Measurements from ENCODE around the gene FCGR3A.
"Not testable (repeated sequence)": the region's sequence is repeated elsewhere in the genome, so short reads cannot be mapped to it uniquely, and the experiment has no call there.

FCGR3A gene

DNA sequence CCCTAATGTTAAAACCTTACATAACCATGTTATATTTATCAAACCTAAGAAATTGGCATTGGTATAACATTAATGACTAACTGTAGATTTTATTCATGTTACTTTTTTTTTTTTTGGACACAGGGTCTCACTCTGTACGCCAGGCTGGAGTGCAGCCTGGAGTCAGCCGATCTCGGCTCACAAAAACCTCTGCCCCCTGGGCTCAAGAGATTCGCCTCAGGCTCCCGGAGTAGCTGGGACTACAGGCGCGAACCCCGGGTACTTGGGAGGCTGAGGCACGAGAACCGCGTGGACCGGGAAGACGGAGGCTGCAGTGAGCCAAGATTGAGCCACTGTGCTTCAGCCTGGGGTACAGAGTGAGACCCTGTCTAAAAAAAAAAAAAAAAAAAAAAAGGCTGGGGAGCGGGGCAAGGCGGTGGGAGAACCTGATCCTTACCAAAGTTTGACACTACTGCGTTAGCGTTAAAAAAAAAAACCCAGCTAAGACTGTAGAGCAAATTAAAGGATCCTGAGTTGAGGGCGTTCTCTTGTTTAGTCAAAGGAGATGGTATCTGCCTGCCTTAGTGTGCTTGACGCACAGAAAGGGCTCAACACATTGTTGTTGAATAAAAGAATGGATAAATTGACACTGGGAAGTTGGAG lies 20.0 kb downstream of the FCGR3A start:
- DNase-seq, result not testable (repeated sequence)

GRCh38 chr1:161528550-161528949 lies 21.1 kb downstream of the FCGR3A start:
- not testable (repeated sequence) for DNase-seq

- not testable (repeated sequence) for DNase-seq
These were observed 23.7 kb downstream of the FCGR3A start for GRCh38 chr1:161525918-161526317.

DNA sequence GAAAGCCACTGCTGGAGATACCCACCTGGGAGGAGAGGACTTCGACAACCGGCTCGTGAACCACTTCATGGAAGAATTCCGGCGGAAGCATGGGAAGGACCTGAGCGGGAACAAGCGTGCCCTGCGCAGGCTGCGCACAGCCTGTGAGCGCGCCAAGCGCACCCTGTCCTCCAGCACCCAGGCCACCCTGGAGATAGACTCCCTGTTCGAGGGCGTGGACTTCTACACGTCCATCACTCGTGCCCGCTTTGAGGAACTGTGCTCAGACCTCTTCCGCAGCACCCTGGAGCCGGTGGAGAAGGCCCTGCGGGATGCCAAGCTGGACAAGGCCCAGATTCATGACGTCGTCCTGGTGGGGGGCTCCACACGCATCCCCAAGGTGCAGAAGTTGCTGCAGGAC lies 24.3 kb downstream of the FCGR3A start:
- not testable (repeated sequence) for DNase-seq

DNA sequence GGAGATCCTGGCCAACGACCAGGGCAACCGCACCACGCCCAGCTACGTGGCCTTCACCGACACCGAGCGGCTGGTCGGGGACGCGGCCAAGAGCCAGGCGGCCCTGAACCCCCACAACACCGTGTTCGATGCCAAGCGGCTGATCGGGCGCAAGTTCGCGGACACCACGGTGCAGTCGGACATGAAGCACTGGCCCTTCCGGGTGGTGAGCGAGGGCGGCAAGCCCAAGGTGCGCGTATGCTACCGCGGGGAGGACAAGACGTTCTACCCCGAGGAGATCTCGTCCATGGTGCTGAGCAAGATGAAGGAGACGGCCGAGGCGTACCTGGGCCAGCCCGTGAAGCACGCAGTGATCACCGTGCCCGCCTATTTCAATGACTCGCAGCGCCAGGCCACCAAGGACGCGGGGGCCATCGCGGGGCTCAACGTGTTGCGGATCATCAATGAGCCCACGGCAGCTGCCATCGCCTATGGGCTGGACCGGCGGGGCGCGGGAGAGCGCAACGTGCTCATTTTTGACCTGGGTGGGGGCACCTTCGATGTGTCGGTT lies 24.8 kb downstream of the FCGR3A start:
- not testable (repeated sequence) for DNase-seq

DNA sequence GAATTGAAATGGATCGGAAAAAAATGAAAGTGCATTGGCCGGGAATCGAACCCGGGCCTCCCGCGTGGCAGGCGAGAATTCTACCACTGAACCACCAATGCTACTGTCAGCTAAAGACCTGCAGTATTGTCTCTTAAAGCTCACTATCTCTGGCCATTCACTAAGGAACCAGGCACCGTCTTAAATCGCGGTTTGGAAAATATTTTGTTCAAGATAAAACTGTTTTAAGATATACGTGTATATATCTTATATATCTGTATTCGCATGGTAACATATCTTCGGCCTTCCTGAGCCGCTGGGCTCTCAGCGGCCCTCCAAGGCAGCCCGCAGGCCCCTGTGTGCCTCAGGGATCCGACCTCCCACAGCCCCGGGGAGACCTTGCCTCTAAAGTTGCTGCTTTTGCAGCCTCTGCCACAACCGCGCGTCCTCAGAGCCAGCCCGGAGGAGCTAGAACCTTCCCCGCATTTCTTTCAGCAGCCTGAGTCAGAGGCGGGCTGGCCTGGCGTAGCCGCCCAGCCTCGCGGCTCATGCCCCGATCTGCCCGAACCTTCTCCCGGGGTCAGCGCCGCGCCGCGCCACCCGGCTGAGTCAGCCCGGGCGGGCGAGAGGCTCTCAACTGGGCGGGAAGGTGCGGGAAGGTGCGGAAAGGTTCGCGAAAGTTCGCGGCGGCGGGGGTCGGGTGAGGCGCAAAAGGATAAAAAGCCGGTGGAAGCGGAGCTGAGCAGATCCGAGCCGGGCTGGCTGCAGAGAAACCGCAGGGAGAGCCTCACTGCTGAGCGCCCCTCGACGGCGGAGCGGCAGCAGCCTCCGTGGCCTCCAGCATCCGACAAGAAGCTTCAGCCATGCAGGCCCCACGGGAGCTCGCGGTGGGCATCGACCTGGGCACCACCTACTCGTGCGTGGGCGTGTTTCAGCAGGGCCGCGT lies 25.5 kb downstream of the FCGR3A start, which contains the start of gene HSPA6:
Gene HSPA6, plus strand, starts transcription at position 724 of the 925 bp plus-strand sequence. Its CDS starts 119 bp downstream, at position 843.
- peak; percentile 76 for DNase-seq

GRCh38 chr1:161523041-161523816 lies 26.4 kb downstream of the FCGR3A start:
- DNase-seq, result not testable (repeated sequence)

- not testable (repeated sequence) for DNase-seq
These were observed 35.7 kb downstream of the FCGR3A start for GRCh38 chr1:161513953-161514352.

GRCh38 chr1:161513448-161513780 lies 36.2 kb downstream of the FCGR3A start:
- DNase-seq, result not testable (repeated sequence)

DNA sequence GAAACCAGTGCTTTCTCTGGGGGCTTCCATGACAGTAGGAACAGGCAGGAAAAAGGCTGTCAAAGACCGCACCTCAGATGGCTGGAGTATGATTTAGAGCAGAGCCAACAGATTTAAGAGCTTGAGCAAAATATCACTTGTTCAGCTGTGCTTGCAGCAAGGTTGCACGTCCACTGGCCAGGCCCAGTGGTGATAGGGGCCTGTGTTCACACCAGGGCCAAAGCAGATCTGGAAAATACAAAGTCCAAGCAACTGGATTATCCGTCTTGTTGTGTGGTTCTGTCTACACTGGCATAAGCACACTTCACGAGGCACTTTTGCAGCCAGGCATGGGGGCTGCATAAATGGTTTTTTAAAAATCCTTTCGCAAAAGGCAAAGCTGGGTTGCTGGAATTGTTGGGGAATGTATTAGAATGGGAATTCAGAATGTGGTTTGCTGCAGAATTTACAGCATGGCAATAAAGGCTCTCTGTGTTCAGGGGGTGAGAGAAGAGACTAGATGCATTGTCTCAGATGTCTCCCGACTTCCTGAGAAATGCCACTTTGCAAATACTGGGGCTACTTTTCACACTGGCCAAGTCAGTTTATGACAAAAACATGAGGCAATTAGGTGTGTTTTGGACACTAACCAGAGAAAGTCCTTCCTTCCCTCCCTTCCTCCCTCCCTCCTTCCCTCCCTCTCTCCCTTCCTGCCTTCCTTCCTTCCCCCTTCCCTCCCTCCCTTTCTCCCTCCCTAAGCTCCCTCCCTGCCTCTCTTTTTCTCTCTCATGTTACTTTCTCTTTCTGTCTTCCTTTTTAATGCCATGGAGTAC lies 36.8 kb downstream of the FCGR3A start:
- not testable (repeated sequence) for DNase-seq

DNA sequence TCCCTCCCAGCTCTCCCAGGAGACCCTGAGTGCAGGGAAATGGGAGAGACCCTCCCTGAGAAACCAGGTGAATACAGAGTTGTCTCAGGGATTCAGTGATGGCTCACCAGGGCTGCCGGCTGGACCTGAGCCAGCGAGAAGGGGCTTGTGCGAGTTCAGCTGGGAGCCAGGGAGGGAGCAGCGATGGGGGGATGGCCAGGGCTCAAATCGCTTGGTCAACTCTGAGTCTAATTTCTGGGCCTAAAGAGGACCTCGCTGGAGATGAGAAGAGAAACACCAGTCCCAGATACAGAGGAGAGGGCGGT lies 37.9 kb downstream of the FCGR3A start:
- DNase-seq, result no peak

GRCh38 chr1:161511018-161511755 lies 38.4 kb downstream of the FCGR3A start:
- DNase-seq, result no peak

DNA sequence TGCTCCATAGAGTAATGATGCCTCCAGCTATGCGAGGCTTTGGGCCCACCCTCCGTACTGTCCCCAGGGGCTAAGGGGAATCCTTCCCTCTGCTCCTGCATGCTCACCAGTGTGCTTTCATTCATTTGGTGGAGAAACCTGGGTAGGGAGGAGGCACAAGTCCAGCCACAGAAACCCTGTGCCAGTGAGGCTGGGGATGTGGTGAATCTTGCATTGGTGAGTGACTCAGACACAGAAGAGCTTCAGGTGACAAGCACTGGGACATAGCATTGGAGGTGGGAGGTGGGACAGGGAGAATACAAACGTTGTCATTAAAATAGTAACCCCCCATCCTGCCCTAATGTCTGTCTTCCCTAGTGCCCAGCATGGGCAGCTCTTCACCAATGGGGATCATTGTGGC lies 39.1 kb downstream of the FCGR3A start:
- DNase-seq, result no peak

- DNase-seq, result no peak
These were observed 43.0 kb downstream of the FCGR3A start for GRCh38 chr1:161506336-161507223.

- DNase-seq, result no peak
These were observed 43.9 kb downstream of the FCGR3A start for GRCh38 chr1:161505686-161506085.

GRCh38 chr1:161503394-161503748 lies 46.2 kb downstream of the FCGR3A start:
- DNase-seq, result no peak

DNA sequence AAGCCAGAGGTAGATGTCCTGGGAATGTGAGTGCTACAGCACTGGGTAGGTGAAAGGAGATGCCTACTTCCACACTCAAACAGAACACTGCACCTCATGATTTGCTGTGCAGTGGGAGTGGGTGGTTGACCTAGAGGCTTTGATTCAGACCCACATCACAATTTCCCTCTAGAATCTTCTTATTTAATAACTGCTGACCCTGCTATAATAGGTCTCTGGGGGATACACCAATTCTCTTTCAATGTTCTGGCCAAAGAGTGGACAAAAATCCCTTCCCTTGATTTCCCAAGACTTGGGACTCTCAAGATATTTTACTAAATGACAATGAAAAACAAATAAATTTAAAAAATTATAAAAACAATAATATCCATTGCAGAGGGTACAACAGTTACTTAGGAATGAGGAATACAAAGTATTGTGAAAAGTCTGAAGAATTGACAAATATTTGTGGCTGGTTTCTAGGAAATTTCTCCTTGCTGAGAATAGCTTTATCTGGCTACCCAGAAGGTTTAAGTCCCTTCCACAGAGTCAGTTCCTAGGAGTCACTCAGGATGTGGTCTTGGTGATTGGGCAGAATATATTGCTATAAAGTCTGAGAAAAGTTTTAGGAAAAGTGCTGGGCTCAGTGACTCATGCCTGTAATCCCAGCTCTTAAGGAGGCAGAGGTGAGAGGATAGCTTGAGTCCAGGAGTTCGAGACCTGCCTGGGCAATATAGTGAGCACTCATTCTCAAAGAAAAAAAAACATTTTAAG lies 46.8 kb downstream of the FCGR3A start:
- DNase-seq, result no peak

- no peak for DNase-seq
These were observed 47.4 kb downstream of the FCGR3A start for GRCh38 chr1:161502181-161502580.

GRCh38 chr1:161501234-161501633 lies 48.4 kb downstream of the FCGR3A start:
- DNase-seq, result no peak
